ENCODE measurements around the gene ALB.

Gene ALB

GRCh38 chr4:73420615-73421014 is 16.5 kb downstream of the ALB start:
- no peak overlapping the region for H2AFZ ChIP-seq (ENCODE audit: low read depth)
- no peaks in the 10 kb centered on the region for H3K4me1 ChIP-seq (ENCODE audit: low read depth, poor library complexity, severe bottlenecking)
- H3K36me3 ChIP-seq (ENCODE audit: insufficient read depth), result no peaks in the 10 kb centered on the region
- H3K4me3 ChIP-seq (IDR thresholded peaks at IDR 0.05; ENCODE audit: insufficient read depth, low read depth, low read length), result no peak overlapping the region
- H3K4me2 ChIP-seq, result no peak overlapping the region
- no peak for TF ChIP-seq CTCF (conservative IDR thresholded peaks at IDR 0.05; ENCODE audit: low read depth, low read length)
- H3K79me2 ChIP-seq (ENCODE audit: insufficient read depth, low read depth), result no peaks in the 10 kb centered on the region
- H3K27ac ChIP-seq, result no peak overlapping the region
- H3K9ac ChIP-seq, result no peak overlapping the region
- H4K20me1 ChIP-seq (ENCODE audit: insufficient read depth), result no peaks in the 10 kb centered on the region
- H3K27me3 ChIP-seq (ENCODE audit: insufficient read depth, low read depth), result no peaks in the 10 kb centered on the region

GRCh38 chr4:73421708-73422457 is 17.8 kb downstream of the ALB start:
- no peak for TF ChIP-seq CTCF (conservative IDR thresholded peaks at IDR 0.05; ENCODE audit: low read depth, low read length)
- H3K4me1 ChIP-seq (ENCODE audit: low read depth, poor library complexity, severe bottlenecking), result no peaks in the 10 kb centered on the region
- no peak overlapping the region for H3K4me3 ChIP-seq (IDR thresholded peaks at IDR 0.05; ENCODE audit: insufficient read depth, low read depth, low read length)
- H3K36me3 ChIP-seq (ENCODE audit: insufficient read depth), result no peaks in the 10 kb centered on the region
- no peak overlapping the region for H2AFZ ChIP-seq (ENCODE audit: low read depth)
- H4K20me1 ChIP-seq (ENCODE audit: insufficient read depth), result no peaks in the 10 kb centered on the region
- H3K27ac ChIP-seq, result no peak overlapping the region
- no peaks in the 10 kb centered on the region for H3K79me2 ChIP-seq (ENCODE audit: insufficient read depth, low read depth)
- H3K4me2 ChIP-seq, result no peak overlapping the region
- H3K9ac ChIP-seq, result no peak overlapping the region
- no peaks in the 10 kb centered on the region for H3K27me3 ChIP-seq (ENCODE audit: insufficient read depth, low read depth)

GRCh38 chr4:73422458-73422752 is 18.3 kb downstream of the ALB start:
- Histone ChIP-seq H3K4me2 (no peak overlapping the region), H3K27me3 (ENCODE audit: insufficient read depth, low read depth) (no peaks in the 10 kb centered on the region), H3K4me1 (ENCODE audit: low read depth, poor library complexity, severe bottlenecking) (no peaks in the 10 kb centered on the region), H3K27ac (no peak overlapping the region), H3K36me3 (ENCODE audit: insufficient read depth) (no peaks in the 10 kb centered on the region), H4K20me1 (ENCODE audit: insufficient read depth) (no peaks in the 10 kb centered on the region), H3K9ac (no peak overlapping the region), H3K4me3 (IDR thresholded peaks at IDR 0.05; ENCODE audit: insufficient read depth, low read depth, low read length) (no peak overlapping the region), H3K79me2 (ENCODE audit: insufficient read depth, low read depth) (no peaks in the 10 kb centered on the region), H2AFZ (ENCODE audit: low read depth) (no peak overlapping the region)
- no peak for TF ChIP-seq CTCF (conservative IDR thresholded peaks at IDR 0.05; ENCODE audit: low read depth, low read length)

GRCh38 chr4:73423184-73423583 is 19.1 kb downstream of the ALB start:
- Histone ChIP-seq H3K4me3 (IDR thresholded peaks at IDR 0.05; ENCODE audit: insufficient read depth, low read depth, low read length) (no peak overlapping the region), H2AFZ (ENCODE audit: low read depth) (no peak overlapping the region), H4K20me1 (ENCODE audit: insufficient read depth) (no peaks in the 10 kb centered on the region), H3K4me1 (ENCODE audit: low read depth, poor library complexity, severe bottlenecking) (no peaks in the 10 kb centered on the region), H3K27me3 (ENCODE audit: insufficient read depth, low read depth) (no peaks in the 10 kb centered on the region), H3K27ac (no peak overlapping the region), H3K4me2 (no peak overlapping the region), H3K9ac (no peak overlapping the region), H3K79me2 (ENCODE audit: insufficient read depth, low read depth) (no peaks in the 10 kb centered on the region), H3K36me3 (ENCODE audit: insufficient read depth) (no peaks in the 10 kb centered on the region)
- no peak for TF ChIP-seq CTCF (conservative IDR thresholded peaks at IDR 0.05; ENCODE audit: low read depth, low read length)
